Activated naive CD4-positive, alpha-beta T cell treated with anti-CD3 and anti-CD28 coated beads, Interleukin-2, amount 50 U/mL, for 24 hours (primary cell): Measurements from ENCODE around the gene SRPK2.
"Not testable (repeated sequence)": the region's sequence is repeated elsewhere in the genome, so short reads cannot be mapped to it uniquely, and the experiment has no call there.

Source experiments
- H3K27ac Mint-ChIP-seq: one replicate; pipeline ENCODE4 v1.8.0; 2021; ENCODE audit warnings: mild to moderate bottlenecking, mixed read lengths
- H3K27me3 Mint-ChIP-seq: one replicate; pipeline ENCODE4 v1.8.0; 2021; ENCODE audit warnings: mixed read lengths
- H3K36me3 Mint-ChIP-seq: one replicate; pipeline ENCODE4 v1.8.0; 2021; ENCODE audit warnings: mixed read lengths
- H3K4me1 Mint-ChIP-seq: one replicate; pipeline ENCODE4 v1.8.0; 2021; ENCODE audit warnings: mixed read lengths
- H3K4me3 Mint-ChIP-seq: one replicate; pipeline ENCODE4 v1.8.0; 2021; ENCODE audit warnings: mild to moderate bottlenecking, mixed read lengths
- H3K9me3 Mint-ChIP-seq: one replicate; pipeline ENCODE4 v1.8.0; 2021; ENCODE audit warnings: mixed read lengths

SRPK2 gene

GRCh38 chr7:105278565-105278964, 110.2 kb downstream of the SRPK2 start:
- Mint-ChIP-seq H3K9me3 (no peaks in the 10 kb centered on the region), H3K36me3 (peaks cover 2% of the 10 kb centered on the region), H3K27ac (no peak overlapping the region), H3K27me3 (no peaks in the 10 kb centered on the region), H3K4me3 (no peak overlapping the region), H3K4me1 (peaks cover 52% of the 10 kb centered on the region)

- Mint-ChIP-seq H3K4me1 (peaks cover 53% of the 10 kb centered on the region), H3K4me3 (no peak overlapping the region), H3K27me3 (no peaks in the 10 kb centered on the region), H3K9me3 (no peaks in the 10 kb centered on the region), H3K27ac (no peak overlapping the region), H3K36me3 (peaks cover 2% of the 10 kb centered on the region)
Measured at GRCh38 chr7:105277341-105277740, 111.4 kb downstream of the SRPK2 start.

- no peaks in the 10 kb centered on the region for H3K36me3 Mint-ChIP-seq
- H3K27ac Mint-ChIP-seq = no peak overlapping the region
- H3K27me3 Mint-ChIP-seq = no peaks in the 10 kb centered on the region
- no peaks in the 10 kb centered on the region for H3K9me3 Mint-ChIP-seq
- H3K4me1 Mint-ChIP-seq = peaks cover 84% of the 10 kb centered on the region
- peak overlapping the region; percentile 88 for H3K4me3 Mint-ChIP-seq
Measured at GRCh38 chr7:105270117-105270516, 118.6 kb downstream of the SRPK2 start.

GRCh38 chr7:105269397-105269796, 119.3 kb downstream of the SRPK2 start:
- no peaks in the 10 kb centered on the region for H3K9me3 Mint-ChIP-seq
- H3K36me3 Mint-ChIP-seq = no peaks in the 10 kb centered on the region
- H3K27ac Mint-ChIP-seq = peak overlapping the region; percentile 96
- peak overlapping the region; percentile 88 for H3K4me3 Mint-ChIP-seq
- no peaks in the 10 kb centered on the region for H3K27me3 Mint-ChIP-seq
- H3K4me1 Mint-ChIP-seq = peaks cover 87% of the 10 kb centered on the region

GRCh38 chr7:105268511-105269392, 120.0 kb downstream of the SRPK2 start:
- H3K27ac Mint-ChIP-seq = peak overlapping the region; percentile 96
- no peaks in the 10 kb centered on the region for H3K27me3 Mint-ChIP-seq
- peaks cover 88% of the 10 kb centered on the region for H3K4me1 Mint-ChIP-seq
- H3K9me3 Mint-ChIP-seq = no peaks in the 10 kb centered on the region
- peak overlapping the region; percentile 88 for H3K4me3 Mint-ChIP-seq
- peaks cover 2% of the 10 kb centered on the region for H3K36me3 Mint-ChIP-seq

DNA sequence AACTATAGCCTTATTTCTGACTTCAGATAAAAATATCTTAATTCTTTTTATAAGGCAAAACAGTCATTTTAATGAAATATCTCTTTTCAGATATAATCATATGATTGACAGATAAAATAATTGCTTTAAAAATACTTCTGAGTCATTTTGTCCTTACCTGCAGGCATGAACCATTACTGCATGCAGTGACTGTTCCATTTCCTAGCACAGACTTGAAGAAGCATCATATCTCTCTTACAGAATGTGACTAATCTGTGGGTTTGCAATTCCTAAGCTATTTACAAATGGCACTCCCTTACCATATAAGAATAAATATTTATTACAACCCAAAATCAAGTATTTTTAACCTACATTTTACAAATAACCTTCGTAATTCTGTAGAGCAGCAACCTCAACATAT, 120.7 kb downstream of the SRPK2 start:
- peak overlapping the region; percentile 88 for H3K4me3 Mint-ChIP-seq
- H3K36me3 Mint-ChIP-seq = peaks cover 2% of the 10 kb centered on the region
- no peaks in the 10 kb centered on the region for H3K9me3 Mint-ChIP-seq
- H3K27me3 Mint-ChIP-seq = no peaks in the 10 kb centered on the region
- peak overlapping the region; percentile 84 for H3K27ac Mint-ChIP-seq
- peaks cover 87% of the 10 kb centered on the region for H3K4me1 Mint-ChIP-seq

DNA sequence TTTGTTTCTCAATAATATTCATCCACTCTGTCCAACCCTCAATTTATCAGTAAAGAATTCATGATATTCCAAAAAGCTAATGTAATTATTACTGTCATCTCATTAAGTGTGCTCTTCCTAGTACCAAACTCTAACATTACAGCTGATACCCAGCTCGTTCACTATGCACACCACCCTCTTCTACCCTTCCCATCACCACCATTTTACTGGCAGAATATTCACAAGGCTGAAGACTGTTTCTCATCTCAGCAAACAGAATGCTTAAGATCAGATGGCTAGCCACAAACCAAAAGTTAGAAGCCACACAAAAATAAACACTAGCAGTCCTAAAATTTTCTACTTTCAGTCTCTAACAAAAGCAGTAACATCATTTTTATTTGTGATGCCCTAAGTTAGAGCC, 121.5 kb downstream of the SRPK2 start:
- no peaks in the 10 kb centered on the region for H3K9me3 Mint-ChIP-seq
- H3K27ac Mint-ChIP-seq = peak overlapping the region; percentile 53
- no peaks in the 10 kb centered on the region for H3K27me3 Mint-ChIP-seq
- peaks cover 86% of the 10 kb centered on the region for H3K4me1 Mint-ChIP-seq
- H3K4me3 Mint-ChIP-seq = peak overlapping the region; percentile 68
- H3K36me3 Mint-ChIP-seq = peaks cover 2% of the 10 kb centered on the region

DNA sequence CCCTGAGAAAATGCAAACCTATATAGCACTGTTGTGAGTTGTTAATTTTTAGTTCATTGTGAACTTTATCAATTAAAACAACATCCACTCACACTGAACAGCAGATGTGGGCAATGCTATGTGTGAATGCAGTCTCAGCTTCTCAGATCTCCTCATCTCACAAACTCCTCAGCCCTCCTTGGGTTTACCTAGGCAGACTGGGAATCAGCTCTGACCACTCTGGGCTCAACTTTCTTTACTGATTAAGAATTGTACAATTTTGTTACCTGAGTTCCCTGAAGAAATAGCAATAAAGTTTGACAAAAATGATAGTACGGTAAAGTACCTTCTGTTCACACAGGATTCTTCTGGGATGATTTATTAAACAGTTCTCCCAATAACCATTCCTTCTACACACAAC, 124.0 kb downstream of the SRPK2 start:
- Mint-ChIP-seq H3K9me3 (no peaks in the 10 kb centered on the region), H3K27me3 (no peaks in the 10 kb centered on the region), H3K27ac (peak overlapping the region; percentile 38), H3K4me3 (no peak overlapping the region), H3K4me1 (peaks cover 70% of the 10 kb centered on the region), H3K36me3 (peaks cover 11% of the 10 kb centered on the region)

DNA sequence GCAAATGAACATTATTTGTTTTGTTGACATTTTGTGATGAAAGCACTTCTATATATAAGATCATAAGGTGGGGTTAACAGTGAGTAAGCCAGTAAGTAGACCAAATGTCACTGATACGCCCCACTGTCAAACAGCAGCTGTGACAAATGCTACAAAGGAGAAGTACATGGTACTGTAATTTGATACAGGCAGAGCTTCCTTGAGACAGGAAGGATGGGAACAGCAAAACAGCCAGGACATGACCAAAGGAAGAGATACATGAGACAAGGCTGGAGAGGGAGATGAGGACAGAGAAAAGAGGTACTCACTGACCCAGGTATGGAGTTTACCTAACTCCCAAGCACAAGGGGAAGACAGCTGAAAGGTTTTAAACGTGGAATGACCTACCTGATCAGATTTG, 127.0 kb downstream of the SRPK2 start:
- Mint-ChIP-seq H3K9me3 (no peaks in the 10 kb centered on the region), H3K4me1 (peaks cover 68% of the 10 kb centered on the region), H3K27ac (no peak overlapping the region), H3K4me3 (no peak overlapping the region), H3K36me3 (peaks cover 12% of the 10 kb centered on the region), H3K27me3 (no peaks in the 10 kb centered on the region)

DNA sequence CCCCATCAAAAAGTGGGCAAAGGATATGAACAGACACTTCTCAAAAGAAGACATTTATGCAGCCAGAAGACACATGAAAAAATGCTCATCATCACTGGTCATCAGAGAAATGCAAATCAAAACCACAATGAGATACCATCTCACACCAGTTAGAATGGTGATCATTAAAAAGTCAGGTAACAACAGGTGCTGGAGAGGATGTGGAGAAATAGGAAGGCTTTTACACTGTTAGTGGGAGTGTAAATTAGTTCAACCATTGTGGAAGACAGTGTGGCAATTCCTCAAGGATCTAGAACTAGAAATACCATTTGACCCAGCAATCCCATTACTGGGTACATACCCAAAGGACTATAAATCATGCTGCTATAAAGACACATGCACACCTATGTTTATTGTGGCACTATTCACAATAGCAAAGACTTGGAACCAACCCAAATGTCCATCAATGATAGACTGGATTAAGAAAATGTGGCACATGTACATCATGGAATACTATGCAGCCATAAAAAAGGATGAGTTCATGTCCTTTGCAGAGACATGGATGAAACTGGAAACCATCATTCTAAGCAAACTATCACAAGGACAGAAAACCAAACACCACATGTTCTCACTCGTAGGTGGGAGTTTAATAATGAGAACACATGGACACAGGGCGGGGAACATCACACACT, 128.4 kb downstream of the SRPK2 start:
- H3K27ac Mint-ChIP-seq, H3K27me3 Mint-ChIP-seq, H3K4me3 Mint-ChIP-seq, H3K9me3 Mint-ChIP-seq: not testable (repeated sequence)
- Mint-ChIP-seq H3K4me1 (peaks cover 67% of the 10 kb centered on the region), H3K36me3 (peaks cover 12% of the 10 kb centered on the region)

DNA sequence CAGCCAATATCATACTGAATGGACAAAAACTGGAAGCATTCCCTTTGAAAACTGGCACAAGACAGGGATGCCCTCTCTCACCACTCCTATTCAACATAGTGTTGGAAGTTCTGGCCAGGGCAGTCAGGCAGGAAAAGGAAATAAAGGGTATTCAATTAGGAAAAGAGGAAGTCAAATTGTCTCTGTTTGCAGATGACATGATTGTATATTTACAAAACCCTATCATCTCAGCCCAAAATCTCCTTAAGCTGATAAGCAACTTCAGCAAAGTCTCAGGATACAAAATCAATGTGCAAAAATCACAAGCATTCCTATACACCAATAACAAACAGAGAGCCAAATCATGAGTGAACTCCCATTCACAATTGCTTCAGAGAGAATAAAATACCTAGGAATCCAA, 129.8 kb downstream of the SRPK2 start:
- H3K4me3 Mint-ChIP-seq, H3K27ac Mint-ChIP-seq, H3K9me3 Mint-ChIP-seq, H3K27me3 Mint-ChIP-seq: not testable (repeated sequence)
- Mint-ChIP-seq H3K4me1 (peaks cover 60% of the 10 kb centered on the region), H3K36me3 (peaks cover 12% of the 10 kb centered on the region)

GRCh38 chr7:105257338-105257737, 131.4 kb downstream of the SRPK2 start:
- H3K36me3 Mint-ChIP-seq = peaks cover 12% of the 10 kb centered on the region
- no peaks in the 10 kb centered on the region for H3K27me3 Mint-ChIP-seq
- H3K27ac Mint-ChIP-seq = no peak overlapping the region
- peaks cover 60% of the 10 kb centered on the region for H3K4me1 Mint-ChIP-seq
- no peaks in the 10 kb centered on the region for H3K9me3 Mint-ChIP-seq
- no peak overlapping the region for H3K4me3 Mint-ChIP-seq

GRCh38 chr7:105256761-105257231, 131.9 kb downstream of the SRPK2 start:
- no peaks in the 10 kb centered on the region for H3K9me3 Mint-ChIP-seq
- H3K36me3 Mint-ChIP-seq = peaks cover 12% of the 10 kb centered on the region
- peaks cover 64% of the 10 kb centered on the region for H3K4me1 Mint-ChIP-seq
- no peak overlapping the region for H3K4me3 Mint-ChIP-seq
- no peaks in the 10 kb centered on the region for H3K27me3 Mint-ChIP-seq
- H3K27ac Mint-ChIP-seq = no peak overlapping the region

DNA sequence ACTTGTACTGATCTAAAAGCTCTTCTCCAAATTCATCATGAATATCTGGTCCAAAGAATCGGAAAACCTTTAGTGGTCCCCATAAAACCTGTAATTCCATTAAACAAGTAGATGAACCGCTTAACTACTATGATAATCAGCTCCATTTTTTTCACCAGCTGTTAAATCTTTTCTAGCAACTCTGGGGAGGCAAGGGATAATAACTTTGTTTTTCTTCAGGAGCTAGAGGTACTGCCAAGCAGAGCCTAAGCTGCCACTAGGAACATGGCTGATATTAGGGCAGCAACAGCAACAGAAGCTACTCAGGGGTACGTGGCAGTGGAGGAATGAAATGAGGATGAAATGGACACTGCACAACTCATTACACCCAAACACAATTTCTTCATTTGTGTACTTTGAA, 138.0 kb downstream of the SRPK2 start:
- Mint-ChIP-seq H3K27me3 (no peaks in the 10 kb centered on the region), H3K4me1 (peaks cover 46% of the 10 kb centered on the region), H3K27ac (no peak overlapping the region), H3K36me3 (peaks cover 2% of the 10 kb centered on the region), H3K9me3 (no peaks in the 10 kb centered on the region), H3K4me3 (no peak overlapping the region)

DNA sequence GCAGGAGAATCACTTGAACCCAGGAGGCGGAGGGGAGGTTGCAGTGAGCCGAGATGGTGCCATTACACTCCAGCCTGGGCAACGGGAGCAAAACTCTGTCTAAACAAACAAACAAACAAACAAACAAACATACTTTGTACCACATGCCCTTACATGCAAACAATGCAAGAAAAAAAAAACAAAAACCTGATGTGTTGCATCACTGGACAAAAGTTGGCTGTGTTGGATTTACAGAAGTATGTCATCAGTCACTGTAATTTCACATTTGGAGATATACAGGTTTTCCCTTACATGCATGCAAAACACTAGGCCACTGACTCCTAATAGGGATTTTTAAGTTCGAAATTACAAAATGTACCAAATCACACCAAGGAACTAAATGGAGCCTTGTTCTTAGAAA, 138.5 kb downstream of the SRPK2 start:
- Mint-ChIP-seq H3K36me3 (peaks cover 1% of the 10 kb centered on the region), H3K4me1 (peaks cover 44% of the 10 kb centered on the region), H3K4me3 (no peak overlapping the region), H3K27ac (no peak overlapping the region), H3K9me3 (no peaks in the 10 kb centered on the region), H3K27me3 (no peaks in the 10 kb centered on the region)

DNA sequence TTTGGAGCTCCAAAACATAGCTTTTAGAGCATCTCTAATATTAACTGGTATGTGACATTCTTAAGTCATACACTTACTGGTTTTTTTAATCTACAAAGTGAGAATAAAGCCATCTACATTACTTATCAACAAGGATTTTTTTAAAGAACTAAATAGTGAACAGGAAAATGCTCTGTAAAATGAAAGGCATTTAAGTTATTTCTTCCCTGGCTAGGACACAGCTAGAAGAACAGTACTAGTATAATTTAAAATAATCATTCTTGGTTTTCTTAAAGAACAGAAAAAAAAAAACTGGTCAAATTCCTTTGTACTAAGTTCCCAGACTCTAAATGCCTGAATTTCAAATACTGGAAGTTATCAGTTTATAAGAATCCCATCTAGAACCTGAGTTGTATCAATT, 139.5 kb downstream of the SRPK2 start:
- Mint-ChIP-seq H3K4me3 (no peak overlapping the region), H3K27ac (no peak overlapping the region), H3K36me3 (no peaks in the 10 kb centered on the region), H3K4me1 (peaks cover 41% of the 10 kb centered on the region), H3K9me3 (no peaks in the 10 kb centered on the region), H3K27me3 (no peaks in the 10 kb centered on the region)
